Cerebellar cortex (tissue), 1 donor: ENCODE data around the gene LMO3.

Experiments
- DNase-seq: peaks from one replicate; pipeline ENCODE4 v3.0.0-alpha.2; 2015; ENCODE audit warnings: low spot score

Gene LMO3

DNA sequence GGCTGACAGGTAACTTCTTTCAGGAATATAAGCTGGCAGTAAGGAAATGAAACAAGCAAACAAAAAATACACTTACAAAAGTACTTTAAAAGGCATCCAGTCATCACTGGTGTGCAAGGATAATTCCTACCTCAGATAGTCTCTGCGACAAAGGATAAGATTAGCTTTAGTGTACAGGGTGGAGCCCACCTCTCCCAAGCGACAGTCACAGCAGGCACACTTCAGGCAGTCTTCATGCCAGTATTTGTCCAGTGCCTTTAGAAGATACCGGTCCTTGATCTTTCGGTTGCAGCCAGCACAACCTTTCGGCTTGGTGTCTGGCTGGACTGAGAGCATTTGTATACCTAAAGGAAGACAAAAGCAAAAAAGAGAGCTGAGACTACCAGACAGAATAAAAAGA, 5.4 kb downstream of the LMO3 start:
- no peak for DNase-seq

DNA sequence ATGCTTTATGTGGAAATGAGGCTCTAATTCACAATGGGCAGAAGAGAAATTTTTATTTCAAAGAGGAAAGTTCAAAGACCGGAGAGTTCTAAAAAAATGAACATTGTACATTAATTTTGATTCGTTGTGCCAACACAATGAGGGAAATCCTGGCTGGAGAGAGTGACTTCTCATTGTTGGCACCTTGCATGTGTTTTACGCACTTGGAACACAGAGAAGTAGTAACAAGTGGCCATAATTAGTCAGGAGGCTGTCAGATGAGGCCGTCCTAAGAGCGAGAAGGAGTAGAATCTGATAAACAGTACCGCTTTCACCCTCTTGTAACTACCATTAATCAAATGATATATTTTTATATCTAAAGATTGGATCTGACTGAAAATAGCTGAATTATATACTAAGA, 6.9 kb downstream of the LMO3 start:
- DNase-seq, result no peak

DNA sequence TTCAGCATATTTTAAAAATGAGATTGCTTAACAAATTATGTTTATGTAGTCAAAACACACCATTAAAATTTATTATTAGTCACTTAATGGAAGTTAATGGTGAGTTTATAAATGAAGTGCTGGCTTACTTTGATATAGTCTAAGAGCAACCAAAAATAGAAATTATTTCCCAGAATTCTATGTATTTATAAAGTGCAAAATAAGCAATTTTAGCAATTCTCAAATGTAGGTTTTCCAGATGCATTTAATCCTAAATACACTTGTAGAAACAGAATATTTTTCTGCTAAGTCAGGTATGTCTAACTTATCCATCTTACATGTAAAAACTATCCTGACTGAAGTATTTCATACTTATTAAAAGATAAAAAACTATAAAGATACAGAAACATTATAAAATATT, 11.2 kb downstream of the LMO3 start:
- no peak for DNase-seq

DNA sequence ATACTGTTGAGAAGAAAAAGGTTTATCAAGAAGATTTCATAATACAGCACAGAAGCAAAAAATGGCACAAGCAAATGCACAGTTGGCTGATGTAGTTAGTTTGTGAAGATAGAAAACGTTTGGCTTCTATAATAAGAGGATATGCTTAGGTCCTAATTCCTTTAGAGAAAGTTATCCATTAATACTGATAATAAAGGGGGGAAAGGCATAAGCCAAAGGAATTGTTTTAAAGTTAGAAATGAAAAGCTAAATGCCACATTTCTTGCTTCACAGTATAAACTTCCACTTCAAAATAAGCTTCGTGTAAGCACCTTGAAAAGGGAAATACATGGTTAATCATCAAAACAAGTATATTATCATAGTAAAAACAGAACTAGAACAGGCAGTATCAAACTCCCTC, 12.4 kb downstream of the LMO3 start:
- DNase-seq, result no peak

DNA sequence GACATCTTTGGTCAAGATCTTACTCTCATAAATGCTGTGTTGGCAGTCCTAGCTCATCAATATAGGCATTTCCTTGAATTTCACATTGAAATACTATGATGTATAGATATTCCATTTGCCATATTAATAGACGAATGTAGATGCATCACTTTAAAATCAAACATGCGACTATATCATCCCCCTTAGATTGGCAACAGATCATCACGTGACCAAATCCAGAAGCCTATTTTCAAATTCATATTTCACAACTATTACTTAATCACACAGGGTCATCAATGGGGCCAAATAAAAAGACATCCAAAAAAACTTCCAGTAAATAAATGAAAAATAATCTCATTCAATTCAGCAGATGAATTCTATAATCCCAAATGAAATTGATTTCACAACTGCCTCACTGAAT, 15.3 kb downstream of the LMO3 start:
- no peak for DNase-seq

DNA sequence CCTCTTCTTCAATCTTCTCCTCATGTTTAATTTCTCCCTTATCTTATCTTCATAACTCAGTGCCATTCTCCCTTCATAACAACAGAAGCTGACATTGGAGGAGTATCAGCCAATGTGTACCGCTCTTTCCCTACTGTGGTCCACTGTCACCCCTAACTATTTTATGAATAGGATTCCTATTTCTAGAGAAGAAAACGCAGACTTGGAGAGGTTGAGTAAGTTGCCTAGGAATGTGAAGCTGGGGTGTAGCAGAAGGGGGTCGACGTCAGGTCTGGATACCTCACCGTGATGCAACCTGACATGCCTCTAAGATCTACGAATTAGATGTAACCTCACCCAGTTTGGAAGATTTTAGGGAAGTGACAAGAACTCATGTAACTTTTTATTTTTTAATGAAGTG, 17.1 kb downstream of the LMO3 start:
- no peak for DNase-seq

DNA sequence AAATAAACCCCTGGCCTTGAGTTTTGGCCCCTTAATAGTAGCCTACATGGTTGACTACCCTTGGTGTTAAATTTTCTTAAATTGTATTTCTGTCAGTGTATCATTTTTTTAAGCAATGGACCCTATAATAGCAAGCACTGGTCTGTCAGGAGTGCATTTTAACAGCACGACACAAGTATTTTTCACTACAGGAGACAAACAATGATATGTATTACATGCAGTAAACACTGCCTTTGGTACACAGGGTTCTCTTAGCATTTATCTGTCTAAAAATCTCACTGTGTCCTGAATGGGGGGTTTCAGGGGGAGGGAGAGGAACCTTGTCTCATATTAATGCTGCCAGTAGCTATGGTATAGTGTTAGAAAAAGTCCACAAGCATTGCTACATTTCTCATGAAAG, 18.4 kb downstream of the LMO3 start:
- DNase-seq, result no peak

DNA sequence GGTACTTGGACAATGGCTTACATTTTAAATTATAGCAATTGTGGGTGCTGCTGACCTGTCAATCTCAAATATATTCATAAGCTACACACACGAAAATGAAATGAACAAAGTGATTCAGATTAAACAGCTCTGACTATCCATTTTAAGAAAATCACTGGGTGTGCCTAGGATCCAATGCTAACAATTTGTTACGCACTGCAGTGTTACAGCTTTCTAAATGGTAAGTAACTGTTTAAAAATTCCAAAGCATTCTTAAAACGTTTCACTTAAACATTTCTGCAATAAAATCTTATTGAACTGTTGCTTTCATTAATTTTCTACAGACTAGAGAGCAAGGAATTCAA, 18.9 kb downstream of the LMO3 start:
- DNase-seq, result no peak

DNA sequence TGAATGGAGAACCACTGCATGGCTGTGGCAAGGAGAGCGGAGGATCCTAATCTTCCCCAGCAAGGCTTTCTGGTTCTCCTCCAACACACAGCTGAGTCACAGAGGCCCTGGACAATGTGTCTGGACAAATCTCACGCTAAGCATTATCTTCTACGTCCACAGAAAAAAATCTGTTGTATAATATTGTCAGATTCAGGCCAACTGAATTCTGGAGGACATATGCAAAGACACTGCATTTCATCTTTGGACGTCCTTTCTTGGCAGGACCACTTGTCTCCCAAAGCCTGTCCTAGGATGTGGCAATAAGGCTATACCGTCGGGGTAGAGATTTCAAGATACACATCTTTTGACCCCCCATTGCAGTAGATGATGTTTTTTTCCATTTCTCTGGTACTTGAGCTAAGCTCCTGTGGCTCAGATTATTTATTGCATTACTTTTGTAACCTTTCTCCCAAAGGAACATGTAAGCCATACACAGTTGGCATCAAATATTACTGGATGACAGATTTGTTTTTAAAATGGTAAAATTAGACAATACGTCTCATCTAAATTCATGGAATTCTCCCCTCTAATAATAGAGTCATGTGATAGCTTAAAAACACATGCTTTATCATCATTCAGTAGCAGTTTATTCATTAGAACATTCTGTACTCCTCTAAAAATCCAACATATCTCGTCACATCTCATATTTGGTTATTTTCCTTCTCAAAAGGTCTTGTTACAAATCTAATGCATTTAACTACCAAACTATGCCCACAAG, 19.4 kb downstream of the LMO3 start:
- DNase-seq, result no peak

DNA sequence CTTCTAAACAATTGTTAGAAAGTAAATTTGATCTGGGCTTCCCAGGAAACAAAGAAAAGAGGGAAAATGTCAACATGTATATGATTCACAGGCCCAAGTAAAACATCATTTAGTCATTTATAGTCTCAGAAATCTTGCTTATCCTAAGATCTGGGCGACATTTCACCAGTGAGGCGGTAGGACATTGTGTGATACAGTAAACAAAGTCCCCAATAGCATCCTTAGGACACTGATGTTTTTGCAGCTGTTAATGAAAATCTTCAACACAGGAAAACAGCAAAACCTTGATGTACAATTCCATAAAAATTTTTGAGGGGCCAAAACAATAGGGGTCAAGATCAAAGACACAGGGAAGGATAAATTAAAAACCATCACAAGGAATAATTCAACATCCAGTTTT, 20.2 kb downstream of the LMO3 start:
- DNase-seq, result no peak

DNA sequence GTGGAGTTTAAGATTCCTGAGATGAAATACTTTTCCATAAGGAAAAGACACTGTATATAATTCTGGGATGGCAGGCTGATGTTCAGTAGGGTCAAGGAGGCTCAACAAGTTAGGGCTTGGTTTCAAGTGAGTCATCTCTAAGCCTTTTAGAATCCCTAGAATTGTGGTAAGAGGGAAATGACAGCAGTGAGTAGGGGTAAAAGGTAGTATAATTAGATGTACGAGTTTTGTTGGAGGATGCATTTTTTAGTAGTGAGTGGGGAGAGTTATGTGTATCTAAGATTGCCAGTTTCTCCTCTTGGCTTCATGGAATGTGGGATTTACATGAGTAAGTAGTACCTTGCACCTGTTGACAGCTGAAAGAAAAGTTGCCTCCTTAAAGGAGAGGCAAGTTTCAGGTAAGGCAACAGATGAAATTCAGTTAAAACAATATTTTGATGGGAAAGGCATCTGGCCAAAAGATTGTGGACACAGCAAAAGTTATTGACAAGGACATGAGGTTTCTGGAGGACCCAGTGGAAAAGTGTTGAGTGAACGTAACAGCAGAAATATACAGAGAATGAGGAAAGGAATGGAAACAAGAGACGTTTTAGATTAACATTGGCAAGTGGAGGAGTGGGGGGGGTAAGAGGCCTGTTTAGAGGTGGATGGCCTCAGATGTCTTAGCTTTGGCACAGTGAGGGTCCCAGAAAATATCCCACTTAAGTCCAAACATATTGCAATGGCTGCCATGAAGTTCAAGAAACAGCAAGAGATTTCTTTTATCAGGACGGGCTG, 21.8 kb downstream of the LMO3 start:
- no peak for DNase-seq

DNA sequence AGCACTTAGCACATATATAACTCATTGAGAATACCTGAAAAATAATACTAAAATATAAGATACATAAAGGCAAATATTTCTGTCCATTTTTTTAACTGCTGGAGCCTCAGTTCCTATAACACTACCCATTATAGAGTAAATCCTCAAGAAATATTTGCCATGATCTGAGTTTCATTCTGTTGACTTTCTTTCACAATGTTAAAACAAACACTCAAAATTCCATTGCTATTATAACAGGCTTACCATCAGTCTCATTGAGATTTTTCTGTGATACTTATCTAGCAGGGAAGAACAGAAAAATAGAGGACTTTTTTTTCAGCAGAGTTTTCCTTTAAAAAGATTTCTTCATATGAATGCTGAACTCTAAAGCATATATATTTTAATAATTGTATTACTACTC, 24.5 kb downstream of the LMO3 start:
- no peak for DNase-seq

DNA sequence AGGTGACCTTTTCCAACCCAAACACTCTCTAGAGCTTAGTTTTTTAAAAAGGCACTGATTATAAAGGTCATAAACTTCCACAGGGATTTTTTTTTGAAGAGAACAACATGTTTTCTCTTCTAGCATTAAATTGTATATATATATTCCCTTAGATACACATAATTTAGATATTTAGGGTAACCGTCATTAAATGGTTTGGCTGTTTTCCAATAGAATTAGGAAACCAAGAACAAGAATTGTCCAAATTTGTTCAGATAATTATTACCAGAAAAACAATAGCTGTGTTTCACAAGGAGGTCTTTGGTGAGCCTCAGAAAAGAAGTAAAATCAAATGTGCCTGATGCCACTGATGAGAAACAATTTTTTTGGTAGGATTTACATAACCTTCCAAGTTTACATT, 26.9 kb downstream of the LMO3 start:
- no peak for DNase-seq

DNA sequence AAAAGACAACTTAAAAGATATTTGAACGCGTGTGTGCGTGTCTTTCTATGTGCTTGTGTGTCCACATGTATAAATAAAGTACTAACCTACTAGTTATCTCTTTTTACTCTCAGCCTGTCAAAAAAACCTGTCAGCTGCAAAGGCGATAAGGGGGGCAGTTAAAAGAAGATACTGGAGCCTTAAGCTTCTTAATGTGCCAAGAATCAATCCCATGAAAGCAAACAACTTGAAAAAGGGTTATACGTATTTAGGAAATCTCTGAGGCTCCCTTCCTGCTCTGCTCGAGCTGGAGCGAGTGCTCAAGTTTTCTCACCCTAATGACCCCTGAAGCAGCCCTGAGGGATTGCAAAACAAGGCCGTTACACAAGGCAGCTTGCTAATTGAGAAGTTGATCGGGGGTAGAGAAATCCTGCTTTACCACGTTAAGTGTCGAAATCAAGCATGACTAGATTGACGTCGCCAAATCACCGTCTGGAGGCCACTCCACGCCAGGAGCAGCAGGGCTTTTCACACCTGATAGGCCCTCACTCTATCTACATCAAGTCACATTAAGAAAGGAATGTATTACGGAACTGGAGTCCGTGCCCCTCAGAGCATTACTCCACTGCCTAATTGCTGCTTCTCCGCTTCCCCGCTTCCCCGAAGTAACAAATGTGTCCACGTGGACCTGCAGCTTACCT, 32.4 kb downstream of the LMO3 start:
- DNase-seq, result no peak

DNA sequence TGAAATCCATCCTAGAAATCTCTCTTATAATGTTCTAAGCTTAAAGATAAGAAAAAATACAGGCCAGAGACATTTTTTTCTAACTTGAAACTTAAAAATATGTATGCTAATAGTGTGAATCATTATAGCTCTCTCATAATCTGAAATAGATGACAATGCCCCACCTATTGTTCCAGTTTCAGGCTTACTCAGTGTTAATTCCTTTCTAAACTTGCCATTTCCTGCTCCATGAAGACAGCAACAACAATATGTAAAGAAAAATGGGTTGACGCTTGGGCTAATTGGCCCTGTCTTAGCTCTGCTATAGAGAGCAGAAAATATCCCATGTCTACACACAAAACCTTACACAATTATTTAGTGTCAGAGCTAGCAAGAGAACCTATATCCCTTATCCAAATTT, 37.1 kb downstream of the LMO3 start:
- no peak for DNase-seq

DNA sequence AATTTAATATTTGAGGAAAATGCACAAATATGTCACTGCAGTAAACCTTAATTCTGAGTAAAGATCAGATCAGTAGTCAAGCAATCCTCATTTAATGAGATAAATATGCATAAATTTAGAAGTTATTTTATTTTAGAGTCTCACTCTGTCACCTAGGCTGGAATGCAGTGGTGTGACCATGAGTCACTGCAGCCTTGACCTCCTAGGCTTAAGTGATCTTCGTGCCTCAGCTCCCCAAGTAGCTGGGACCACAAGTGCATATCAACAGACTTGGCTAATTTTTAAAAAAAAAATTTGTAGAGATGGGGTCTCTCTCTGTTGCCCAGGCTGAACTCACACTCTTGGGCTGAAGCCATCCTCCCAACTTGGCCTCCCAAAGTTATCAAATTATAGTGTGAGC, 41.3 kb downstream of the LMO3 start:
- no peak for DNase-seq

DNA sequence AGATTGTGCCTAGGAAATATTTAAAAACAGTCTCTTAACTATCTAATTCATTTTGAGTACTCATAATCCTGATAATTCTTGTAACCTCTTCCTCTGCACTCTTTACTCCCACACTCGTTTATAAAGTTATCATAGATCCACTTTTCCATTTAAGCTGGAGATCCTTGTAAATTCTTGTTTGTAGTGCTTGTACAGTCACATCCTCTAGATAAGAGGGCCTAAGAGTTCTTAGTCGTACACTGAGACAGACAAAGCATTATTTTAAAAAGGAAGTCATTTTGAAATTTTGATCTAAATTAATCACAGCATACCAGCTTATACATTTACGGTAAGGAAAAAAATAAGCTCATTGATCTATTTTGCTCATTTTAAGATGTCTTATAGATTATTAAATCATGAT, 42.5 kb downstream of the LMO3 start:
- DNase-seq, result no peak

DNA sequence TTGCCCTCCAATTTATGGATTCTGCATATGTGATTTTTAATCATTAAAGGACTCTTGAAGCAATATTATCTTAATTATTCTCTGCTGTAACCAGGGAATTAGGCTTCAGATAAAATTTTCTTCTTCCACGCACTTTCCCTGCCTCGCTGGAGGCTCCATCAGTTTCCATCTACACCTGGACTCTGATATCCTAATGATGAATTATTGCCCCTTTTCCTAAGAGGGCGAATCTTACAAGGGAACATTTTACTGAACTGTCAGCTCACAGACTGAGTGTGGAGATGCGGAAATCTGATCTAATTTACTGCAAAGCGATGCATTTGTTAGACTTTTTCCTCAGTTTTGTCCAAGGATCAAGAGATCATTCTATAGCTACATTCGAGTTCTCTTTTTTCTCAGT, 43.0 kb downstream of the LMO3 start:
- no peak for DNase-seq

DNA sequence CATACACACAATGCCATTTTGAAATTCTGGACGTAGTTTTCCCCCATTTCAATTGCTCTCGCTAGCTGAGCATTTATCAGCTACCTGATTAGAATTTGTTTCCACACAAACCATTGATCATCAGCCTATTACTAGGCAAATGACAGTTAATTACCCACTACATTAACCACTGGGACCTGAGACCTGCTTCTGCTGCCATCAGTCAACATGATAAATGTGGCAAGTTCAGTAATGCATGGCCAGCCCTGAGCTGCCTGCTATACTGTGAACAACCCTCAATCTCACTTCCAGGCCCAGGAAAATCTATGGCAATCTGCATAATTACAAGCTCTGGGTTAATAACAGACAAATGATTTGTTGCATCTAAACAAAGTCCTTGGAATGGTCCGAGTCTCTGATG, 43.5 kb downstream of the LMO3 start:
- DNase-seq, result no peak

DNA sequence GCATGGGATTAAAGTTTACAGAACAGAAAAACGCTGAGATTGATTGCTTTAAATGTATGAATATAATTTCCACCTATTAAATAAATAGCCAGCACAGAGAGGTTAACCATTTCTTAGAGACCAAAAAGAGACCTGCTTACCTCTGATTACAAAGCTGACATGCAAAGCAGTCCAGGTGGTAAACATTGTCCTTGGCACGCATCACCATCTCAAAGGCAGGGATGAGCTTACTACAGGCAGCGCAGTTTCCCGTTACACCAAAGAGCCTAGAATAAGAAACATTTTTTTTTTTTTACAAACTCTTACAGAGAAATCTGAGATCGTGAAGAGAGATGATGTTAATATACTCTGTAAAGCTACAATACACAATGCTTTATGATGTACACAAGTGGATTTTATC, 45.7 kb downstream of the LMO3 start:
- DNase-seq, result no peak

DNA sequence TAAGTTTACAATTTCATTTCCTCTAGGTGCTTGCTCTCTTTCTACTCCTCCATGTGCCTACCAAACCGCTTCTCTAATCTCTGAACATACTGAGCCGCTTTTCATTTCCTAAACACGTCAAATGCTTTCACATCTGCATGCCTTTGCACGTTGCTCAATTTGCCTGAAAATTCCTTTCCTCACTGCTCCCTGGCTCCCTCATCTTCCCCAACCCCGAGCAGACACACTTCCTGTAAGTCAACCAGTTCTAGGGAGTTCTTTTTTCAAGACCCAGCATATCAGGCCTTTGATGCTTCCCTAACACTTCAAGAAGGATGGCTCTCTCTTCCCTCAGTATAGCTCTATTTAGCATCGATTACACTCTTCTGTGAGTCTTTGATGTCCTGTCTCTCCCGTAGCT, 50.3 kb downstream of the LMO3 start:
- no peak for DNase-seq

DNA sequence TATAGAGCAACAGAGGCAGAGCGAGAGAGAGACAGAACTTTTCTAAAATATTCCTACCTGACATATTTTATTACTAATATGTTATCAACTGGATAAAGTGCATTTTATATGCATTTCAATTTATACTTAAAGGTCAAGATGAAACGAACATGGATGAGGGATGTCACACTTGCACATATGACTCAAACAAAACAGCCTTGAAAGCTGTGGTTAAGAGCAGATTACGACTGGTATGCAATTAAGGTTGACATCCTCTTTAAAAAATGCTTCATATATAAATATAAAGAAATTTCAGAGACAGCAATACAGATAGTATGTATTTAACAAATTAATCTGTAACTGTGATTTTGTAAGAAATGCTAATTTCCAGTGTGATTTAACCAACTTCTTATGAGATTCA, 52.5 kb downstream of the LMO3 start:
- DNase-seq, result no peak

DNA sequence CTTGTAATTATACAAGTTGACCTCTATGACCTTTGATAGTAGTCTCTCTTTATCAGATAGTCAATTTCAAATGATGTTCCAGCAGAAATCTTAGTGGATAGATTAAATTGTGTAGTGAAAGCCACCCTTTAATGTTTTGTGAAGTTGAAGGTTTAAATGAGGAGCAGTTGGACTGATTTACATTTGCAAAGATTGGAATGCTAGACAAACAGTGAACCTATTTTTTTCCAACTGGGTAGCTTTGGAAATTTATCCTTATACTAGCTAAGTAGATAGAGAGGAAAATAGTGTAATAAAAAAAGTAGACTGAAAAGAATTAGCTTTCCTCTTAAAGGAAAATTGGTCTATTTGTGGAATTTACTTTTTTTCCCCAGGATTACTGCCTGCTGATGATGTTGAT, 53.7 kb downstream of the LMO3 start:
- no peak for DNase-seq
